ENCODE measurements around the gene CHRNA10.

The CHRNA10 gene

GRCh38 chr11:3671334-3672254, at the start of gene CHRNA10:
TSS of gene CHRNA10 (minus strand) at chr11:3671384. CDS start at chr11:3671312, 72 bp downstream.
- no peak for DNase-seq

- no peak for DNase-seq
Measured at GRCh38 chr11:3712274-3712673, 41.1 kb upstream of the CHRNA10 start.

GRCh38 chr11:3710485-3711259, 39.5 kb upstream of the CHRNA10 start:
- no peak for DNase-seq

- DNase-seq = no peak
Measured at GRCh38 chr11:3709977-3710376, 38.8 kb upstream of the CHRNA10 start.

GRCh38 chr11:3707176-3707575, 36.0 kb upstream of the CHRNA10 start:
- DNase-seq = no peak

- no peak for DNase-seq
Measured at GRCh38 chr11:3703383-3703782, 32.2 kb upstream of the CHRNA10 start.

GRCh38 chr11:3700910-3701309, 29.7 kb upstream of the CHRNA10 start:
- DNase-seq = no peak

GRCh38 chr11:3700410-3700809, 29.2 kb upstream of the CHRNA10 start:
- no peak for DNase-seq

GRCh38 chr11:3686751-3687150, 15.6 kb upstream of the CHRNA10 start:
- DNase-seq = no peak

- DNase-seq = no peak
Measured at GRCh38 chr11:3685923-3686322, 14.7 kb upstream of the CHRNA10 start.

- DNase-seq = no peak
Measured at GRCh38 chr11:3684819-3685172, 13.6 kb upstream of the CHRNA10 start.

GRCh38 chr11:3684129-3684818, 13.1 kb upstream of the CHRNA10 start:
- DNase-seq = no peak

- no peak for DNase-seq
Measured at GRCh38 chr11:3683039-3683438, 11.9 kb upstream of the CHRNA10 start.

GRCh38 chr11:3679077-3679476, 7.9 kb upstream of the CHRNA10 start:
- DNase-seq = no peak

- no peak for DNase-seq
Measured at GRCh38 chr11:3675971-3676370, 4.8 kb upstream of the CHRNA10 start.

GRCh38 chr11:3674189-3674588, 3.0 kb upstream of the CHRNA10 start:
- no peak for DNase-seq

GRCh38 chr11:3669742-3670183, 1.4 kb downstream of the CHRNA10 start:
- no peak for DNase-seq

GRCh38 chr11:3669128-3669527, 2.1 kb downstream of the CHRNA10 start:
- DNase-seq = no peak

- no peak for DNase-seq
Measured at GRCh38 chr11:3667149-3668035, 3.8 kb downstream of the CHRNA10 start.

GRCh38 chr11:3666023-3666530, 5.1 kb downstream of the CHRNA10 start:
- no peak for DNase-seq

- no peak for DNase-seq
Measured at GRCh38 chr11:3665336-3666022, 5.7 kb downstream of the CHRNA10 start.

All from NCI-H1930 (cell line).